Neural cell (in vitro differentiated cells): ENCODE data around the gene NOS1AP. TPM values are rescaled to one million over a fixed set of nuclear protein-coding genes. Genes with fewer than 3 reads are reported as not detected.

Experiments used
- H2AFZ ChIP-seq: fragments of 200-600, 300-800 bp; sonication (generic), shearing (Covaris generic); 2 replicates; pipeline ENCODE4 v1.6.0; 2014; ENCODE audit warnings: low read depth, mild to moderate bottlenecking, antibody characterized with exemption, low read length, moderate library complexity
- H3F3A ChIP-seq: fragments of 200-600 bp; shearing (Covaris generic); 2 replicates; pipeline ENCODE4 v1.6.1; 2016; ENCODE audit warnings: mild to moderate bottlenecking, moderate library complexity, mixed read lengths, antibody characterized with exemption, low read length; ENCODE audit not compliant: insufficient read depth, poor library complexity, severe bottlenecking
- H3K27ac ChIP-seq: fragments of 200-600, 300-800 bp; sonication (generic), shearing (Covaris generic); 2 replicates; pipeline ENCODE4 v1.5.1; 2014; ENCODE audit warnings: mild to moderate bottlenecking, low read length, moderate library complexity
- H3K27me3 ChIP-seq: fragments of 300-800, 200-600 bp; sonication (generic), shearing (Covaris generic); 2 replicates; pipeline ENCODE4 v1.6.0; 2014; ENCODE audit warnings: mild to moderate bottlenecking, low read depth, low read length, moderate library complexity; ENCODE audit not compliant: insufficient read depth
- H3K36me3 ChIP-seq: fragments of 300-800, 200-600 bp; sonication (generic), shearing (Covaris generic); 2 replicates; pipeline ENCODE4 v1.5.1; 2014; ENCODE audit warnings: mild to moderate bottlenecking, antibody characterized with exemption, low read length, moderate library complexity; ENCODE audit not compliant: insufficient read depth
- H3K4me2 ChIP-seq: fragments of 300-800, 200-600 bp; sonication (generic), shearing (Covaris generic); 2 replicates; pipeline ENCODE4 v1.6.0; 2014; ENCODE audit warnings: mild to moderate bottlenecking, low read length
- H3K4me3 ChIP-seq: fragments of 300-800, 200-600 bp; sonication (generic), shearing (Covaris generic); 2 replicates; pipeline ENCODE4 v1.5.1; 2014; ENCODE audit warnings: mild to moderate bottlenecking, low read length, moderate library complexity
- H3K79me2 ChIP-seq: fragments of 200-600 bp; shearing (Covaris generic); replicated peaks from 2 replicates; pipeline ENCODE4 v1.6.0; 2014; ENCODE audit warnings: mild to moderate bottlenecking, low read length, moderate library complexity; ENCODE audit not compliant: insufficient read depth
- H3K9ac ChIP-seq: fragments of 300-800, 200-600 bp; sonication (generic), shearing (Covaris generic); 2 replicates; pipeline ENCODE4 v1.6.1; 2016; ENCODE audit warnings: mild to moderate bottlenecking, low read length, mixed read lengths
- H3K9me2 ChIP-seq: fragments of 200-600 bp; shearing (Covaris generic); 2 replicates; pipeline ENCODE4 v1.6.1; 2016; ENCODE audit warnings: mild to moderate bottlenecking, low read length, mixed read lengths; ENCODE audit not compliant: insufficient read depth
- H3K9me3 ChIP-seq: fragments of 200-600, 300-800 bp; sonication (generic), shearing (Covaris generic); 2 replicates; pipeline ENCODE4 v1.6.1; 2016; ENCODE audit warnings: mild to moderate bottlenecking, mixed run types, low read length, moderate library complexity, mixed read lengths
- H4K20me1 ChIP-seq: fragments of 200-600 bp; shearing (Covaris generic); 2 replicates; pipeline ENCODE4 v1.6.1; 2016; ENCODE audit warnings: mild to moderate bottlenecking, mixed run types; ENCODE audit not compliant: insufficient read depth
- EP300 ChIP-seq: fragments of 450-650 bp; conservative IDR thresholded peaks from 2 replicates; pipeline ENCODE4 v1.6.1; 2014; ENCODE audit warnings: antibody characterized with exemption, mild to moderate bottlenecking, moderate library complexity; ENCODE audit not compliant: poor library complexity, severe bottlenecking
- EZH2 ChIP-seq: fragments of 200-600, 300-800 bp; shearing (Covaris generic), sonication (generic); IDR thresholded peaks from 2 replicates; pipeline ENCODE4 v1.6.1; 2014; ENCODE audit warnings: antibody characterized with exemption, low read length, borderline replicate concordance, mild to moderate bottlenecking; ENCODE audit not compliant: insufficient read depth, poor library complexity, severe bottlenecking
- MXI1 ChIP-seq: fragments of 450-650 bp; conservative IDR thresholded peaks from 2 replicates; pipeline ENCODE4 v1.6.1; 2014; ENCODE audit warnings: antibody characterized with exemption, mild to moderate bottlenecking; ENCODE audit not compliant: poor library complexity, severe bottlenecking
- POLR2AphosphoS5 ChIP-seq: IDR thresholded peaks from 2 replicates; pipeline ENCODE4 v1.6.1; 2012
- RAD21 ChIP-seq: fragments of 450-650 bp; conservative IDR thresholded peaks from 2 replicates; pipeline ENCODE4 v1.6.1; 2014; ENCODE audit warnings: antibody characterized with exemption, mild to moderate bottlenecking, moderate library complexity
- SMC3 ChIP-seq: fragments of 450-650 bp; conservative IDR thresholded peaks from 2 replicates; pipeline ENCODE4 v1.6.1; 2014; ENCODE audit warnings: antibody characterized with exemption, mild to moderate bottlenecking, moderate library complexity; ENCODE audit not compliant: poor library complexity
- TAF1 ChIP-seq: IDR thresholded peaks from 2 replicates; pipeline ENCODE4 v1.6.1; 2012; ENCODE audit warnings: low read depth
- polyA plus RNA-seq: library from polyadenylated mRNA; depleted of rRNA; stranded (reverse); fragments of >200 nt; gene quantifications from 2 replicates; pipeline ENCODE4 v1.2.3, GENCODE V29; 2014
- TF ChIP-seq, protein P1 (sequence below): IDR thresholded peaks from 2 replicates; pipeline ENCODE4 v1.6.1; 2012; ENCODE audit warnings: borderline replicate concordance
- TF ChIP-seq, protein P2 (sequence below): fragments of 450-650 bp; IDR thresholded peaks from 2 replicates; pipeline ENCODE4 v1.5.1; 2014; ENCODE audit warnings: antibody characterized with exemption, mild to moderate bottlenecking, moderate library complexity; ENCODE audit not compliant: poor library complexity, severe bottlenecking

Gene NOS1AP
- polyA plus RNA-seq, 1 donor from 2014 or later, result 5.3 TPM

DNA sequence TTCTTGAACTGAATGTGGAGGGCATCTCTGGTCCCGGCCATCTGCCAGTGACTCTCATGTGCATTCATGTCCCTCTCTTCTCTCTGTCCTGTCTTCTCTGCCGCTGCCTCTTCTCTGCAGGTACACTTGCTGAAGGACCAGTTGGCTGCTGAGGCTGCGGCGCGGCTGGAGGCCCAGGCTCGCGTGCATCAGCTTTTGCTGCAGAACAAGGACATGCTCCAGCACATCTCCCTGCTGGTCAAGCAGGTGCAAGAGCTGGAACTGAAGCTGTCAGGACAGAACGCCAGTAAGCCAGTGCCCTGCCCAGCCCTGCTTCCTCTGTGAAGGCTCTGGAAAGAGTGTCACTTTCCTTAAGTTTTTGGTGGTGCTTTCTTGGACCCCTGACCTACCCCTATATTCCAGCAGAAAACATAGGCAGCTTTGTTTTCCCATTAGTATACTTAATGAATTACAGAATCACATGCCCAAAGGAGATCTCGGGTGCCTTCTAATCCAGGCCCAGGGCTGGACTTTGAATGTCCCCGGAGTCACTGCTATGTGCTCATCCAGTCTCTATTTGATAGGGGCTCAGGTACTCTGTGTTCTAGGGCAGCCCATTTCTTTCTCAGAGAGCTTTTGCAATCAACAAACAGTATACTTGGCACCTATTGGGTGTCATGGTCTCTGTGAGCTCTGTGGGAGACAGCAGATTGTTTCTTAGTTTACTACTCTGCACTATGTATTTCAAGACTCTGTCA lies 296.0 kb downstream of the NOS1AP start:
- no peak overlapping the region for H3K9ac ChIP-seq
- H3K36me3 ChIP-seq, result no peaks in the 10 kb centered on the region
- no peaks in the 10 kb centered on the region for H4K20me1 ChIP-seq
- no peak overlapping the region for H3K4me2 ChIP-seq
- no peak overlapping the region for H3K27ac ChIP-seq
- H3F3A ChIP-seq, result no peaks in the 10 kb centered on the region
- no peaks in the 10 kb centered on the region for H3K9me2 ChIP-seq
- H3K9me3 ChIP-seq, result no peaks in the 10 kb centered on the region
- no peak overlapping the region for H2AFZ ChIP-seq
- H3K27me3 ChIP-seq, result no peaks in the 10 kb centered on the region
- no peak for TF ChIP-seq EZH2
- TF ChIP-seq, protein P1, sequence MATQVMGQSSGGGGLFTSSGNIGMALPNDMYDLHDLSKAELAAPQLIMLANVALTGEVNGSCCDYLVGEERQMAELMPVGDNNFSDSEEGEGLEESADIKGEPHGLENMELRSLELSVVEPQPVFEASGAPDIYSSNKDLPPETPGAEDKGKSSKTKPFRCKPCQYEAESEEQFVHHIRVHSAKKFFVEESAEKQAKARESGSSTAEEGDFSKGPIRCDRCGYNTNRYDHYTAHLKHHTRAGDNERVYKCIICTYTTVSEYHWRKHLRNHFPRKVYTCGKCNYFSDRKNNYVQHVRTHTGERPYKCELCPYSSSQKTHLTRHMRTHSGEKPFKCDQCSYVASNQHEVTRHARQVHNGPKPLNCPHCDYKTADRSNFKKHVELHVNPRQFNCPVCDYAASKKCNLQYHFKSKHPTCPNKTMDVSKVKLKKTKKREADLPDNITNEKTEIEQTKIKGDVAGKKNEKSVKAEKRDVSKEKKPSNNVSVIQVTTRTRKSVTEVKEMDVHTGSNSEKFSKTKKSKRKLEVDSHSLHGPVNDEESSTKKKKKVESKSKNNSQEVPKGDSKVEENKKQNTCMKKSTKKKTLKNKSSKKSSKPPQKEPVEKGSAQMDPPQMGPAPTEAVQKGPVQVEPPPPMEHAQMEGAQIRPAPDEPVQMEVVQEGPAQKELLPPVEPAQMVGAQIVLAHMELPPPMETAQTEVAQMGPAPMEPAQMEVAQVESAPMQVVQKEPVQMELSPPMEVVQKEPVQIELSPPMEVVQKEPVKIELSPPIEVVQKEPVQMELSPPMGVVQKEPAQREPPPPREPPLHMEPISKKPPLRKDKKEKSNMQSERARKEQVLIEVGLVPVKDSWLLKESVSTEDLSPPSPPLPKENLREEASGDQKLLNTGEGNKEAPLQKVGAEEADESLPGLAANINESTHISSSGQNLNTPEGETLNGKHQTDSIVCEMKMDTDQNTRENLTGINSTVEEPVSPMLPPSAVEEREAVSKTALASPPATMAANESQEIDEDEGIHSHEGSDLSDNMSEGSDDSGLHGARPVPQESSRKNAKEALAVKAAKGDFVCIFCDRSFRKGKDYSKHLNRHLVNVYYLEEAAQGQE, result no peak
- TF ChIP-seq MXI1, result no peak
- no peak for TF ChIP-seq EP300
- TF ChIP-seq, protein P2, sequence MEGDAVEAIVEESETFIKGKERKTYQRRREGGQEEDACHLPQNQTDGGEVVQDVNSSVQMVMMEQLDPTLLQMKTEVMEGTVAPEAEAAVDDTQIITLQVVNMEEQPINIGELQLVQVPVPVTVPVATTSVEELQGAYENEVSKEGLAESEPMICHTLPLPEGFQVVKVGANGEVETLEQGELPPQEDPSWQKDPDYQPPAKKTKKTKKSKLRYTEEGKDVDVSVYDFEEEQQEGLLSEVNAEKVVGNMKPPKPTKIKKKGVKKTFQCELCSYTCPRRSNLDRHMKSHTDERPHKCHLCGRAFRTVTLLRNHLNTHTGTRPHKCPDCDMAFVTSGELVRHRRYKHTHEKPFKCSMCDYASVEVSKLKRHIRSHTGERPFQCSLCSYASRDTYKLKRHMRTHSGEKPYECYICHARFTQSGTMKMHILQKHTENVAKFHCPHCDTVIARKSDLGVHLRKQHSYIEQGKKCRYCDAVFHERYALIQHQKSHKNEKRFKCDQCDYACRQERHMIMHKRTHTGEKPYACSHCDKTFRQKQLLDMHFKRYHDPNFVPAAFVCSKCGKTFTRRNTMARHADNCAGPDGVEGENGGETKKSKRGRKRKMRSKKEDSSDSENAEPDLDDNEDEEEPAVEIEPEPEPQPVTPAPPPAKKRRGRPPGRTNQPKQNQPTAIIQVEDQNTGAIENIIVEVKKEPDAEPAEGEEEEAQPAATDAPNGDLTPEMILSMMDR, result no peak
- no peak for TF ChIP-seq TAF1
- no peak for TF ChIP-seq RAD21
- no peak for TF ChIP-seq SMC3
- TF ChIP-seq POLR2AphosphoS5, result no peak
- H3K4me3 ChIP-seq, result no peak overlapping the region
- H3K79me2 ChIP-seq, result no peaks in the 10 kb centered on the region

DNA sequence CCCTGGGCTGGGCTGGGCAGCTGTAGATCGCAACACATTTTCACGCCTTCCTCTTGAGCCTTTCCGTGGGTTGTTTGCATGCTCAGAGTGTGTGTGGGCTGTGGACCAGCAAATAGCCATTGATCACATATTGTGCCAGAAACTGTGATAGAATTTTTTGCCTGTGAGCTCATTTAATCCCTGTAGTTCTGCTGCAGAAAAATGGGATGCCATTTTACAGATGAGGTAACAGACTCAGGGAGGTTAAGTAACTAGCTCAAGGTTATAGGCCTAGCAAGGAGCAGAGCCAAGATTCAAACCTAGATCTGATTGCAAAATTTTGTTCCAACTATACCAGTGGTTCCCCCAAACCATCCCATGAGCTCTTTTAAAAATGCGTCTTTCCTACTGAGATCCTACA lies 296.7 kb downstream of the NOS1AP start:
- Histone ChIP-seq H3F3A (no peaks in the 10 kb centered on the region), H3K9ac (no peak overlapping the region), H3K9me3 (no peaks in the 10 kb centered on the region), H3K4me2 (no peak overlapping the region), H3K79me2 (no peaks in the 10 kb centered on the region), H4K20me1 (no peaks in the 10 kb centered on the region), H3K9me2 (no peaks in the 10 kb centered on the region), H3K27ac (no peak overlapping the region), H2AFZ (no peak overlapping the region), H3K4me3 (no peak overlapping the region), H3K27me3 (no peaks in the 10 kb centered on the region), H3K36me3 (no peaks in the 10 kb centered on the region)
- TF ChIP-seq MXI1, result no peak
- no peak for TF ChIP-seq EP300
- TF ChIP-seq, protein P1, result no peak
- no peak for TF ChIP-seq RAD21
- TF ChIP-seq EZH2, result no peak
